ENCODE results near the gene CYP39A1.

CYP39A1 gene

DNA sequence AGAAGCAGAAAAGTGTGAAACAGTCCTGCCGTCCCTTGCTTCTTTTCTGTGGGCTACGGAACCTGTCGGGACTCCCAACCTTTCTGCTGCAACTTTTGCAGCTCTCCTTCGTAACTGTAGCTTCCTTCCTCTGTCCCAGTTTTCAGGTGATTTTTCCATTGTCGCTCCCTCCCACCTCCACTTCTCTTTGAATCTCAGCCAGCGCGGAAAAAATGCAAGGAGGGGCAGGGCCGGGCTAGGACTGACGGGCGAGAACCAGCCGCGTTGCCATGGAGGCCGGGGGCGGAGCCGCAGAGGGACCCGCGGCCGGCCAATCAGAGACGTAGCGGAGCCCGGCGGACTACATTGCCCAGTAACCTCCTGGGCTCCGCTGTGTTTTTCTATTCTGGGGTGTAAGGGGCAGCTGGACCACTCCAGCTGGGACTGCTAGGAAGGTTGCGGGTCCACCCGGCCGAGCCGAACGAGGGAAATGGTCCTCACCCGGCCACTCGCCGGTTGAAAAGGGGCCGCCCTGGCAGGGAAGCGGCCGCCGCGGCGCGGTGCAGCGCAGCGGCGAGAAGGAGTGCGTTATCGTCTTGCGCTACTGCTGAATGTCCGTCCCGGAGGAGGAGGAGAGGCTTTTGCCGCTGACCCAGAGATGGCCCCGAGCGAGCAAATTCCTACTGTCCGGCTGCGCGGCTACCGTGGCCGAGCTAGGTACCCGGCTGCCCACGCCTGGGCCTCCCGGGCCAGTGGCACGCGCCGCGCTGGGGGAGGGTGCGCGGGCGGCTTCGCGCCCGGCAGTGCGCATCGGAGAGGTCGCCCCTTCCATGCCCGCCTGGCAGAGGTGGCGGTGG, at the start of gene CYP39A1, which contains the start of gene SLC25A27:
Gene CYP39A1, minus strand, starts transcription at position 216 of the 836 bp plus-strand sequence. CDS start 236 bp downstream, outside the sequence.
Gene SLC25A27, plus strand, starts transcription at position 373 of the 836 bp plus-strand sequence. Its CDS starts 218 bp downstream, at position 591.
- peak; percentile 74 for FAIRE-seq

- FAIRE-seq = no peak
Measured at GRCh38 chr6:46699970-46700369, 47.4 kb upstream of the CYP39A1 start.

- no peak for FAIRE-seq
Measured at GRCh38 chr6:46690911-46691451, 38.4 kb upstream of the CYP39A1 start.

DNA sequence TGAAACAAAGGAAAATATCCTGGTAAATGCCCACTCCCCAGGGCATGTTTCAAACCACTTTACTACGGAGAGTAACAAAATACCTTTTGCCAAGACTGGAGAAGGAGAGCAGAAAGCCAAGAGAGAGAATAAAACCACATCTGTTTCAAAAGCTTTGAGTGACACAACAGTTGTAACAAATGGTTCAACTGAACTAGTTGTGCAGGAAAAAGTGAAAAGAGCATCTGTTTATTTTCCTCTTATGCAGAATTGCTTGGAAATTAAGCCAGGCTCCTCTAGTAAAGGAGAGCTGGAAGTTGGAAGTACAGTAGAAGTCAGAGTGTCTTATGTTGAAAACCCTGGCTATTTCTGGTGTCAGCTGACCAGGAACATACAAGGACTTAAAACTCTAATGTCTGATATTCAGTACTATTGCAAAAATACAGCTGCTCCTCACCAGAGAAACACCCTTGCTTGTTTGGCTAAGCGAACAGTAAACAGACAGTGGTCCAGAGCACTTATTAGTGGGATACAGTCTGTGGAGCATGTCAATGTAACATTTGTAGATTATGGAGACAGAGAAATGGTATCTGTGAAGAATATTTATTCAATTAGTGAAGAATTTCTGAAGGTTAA, 37.6 kb upstream of the CYP39A1 start:
- no peak for FAIRE-seq

GRCh38 chr6:46689657-46690056, 37.0 kb upstream of the CYP39A1 start:
- no peak for FAIRE-seq

- no peak for FAIRE-seq
Measured at GRCh38 chr6:46688966-46689335, 36.3 kb upstream of the CYP39A1 start.

DNA sequence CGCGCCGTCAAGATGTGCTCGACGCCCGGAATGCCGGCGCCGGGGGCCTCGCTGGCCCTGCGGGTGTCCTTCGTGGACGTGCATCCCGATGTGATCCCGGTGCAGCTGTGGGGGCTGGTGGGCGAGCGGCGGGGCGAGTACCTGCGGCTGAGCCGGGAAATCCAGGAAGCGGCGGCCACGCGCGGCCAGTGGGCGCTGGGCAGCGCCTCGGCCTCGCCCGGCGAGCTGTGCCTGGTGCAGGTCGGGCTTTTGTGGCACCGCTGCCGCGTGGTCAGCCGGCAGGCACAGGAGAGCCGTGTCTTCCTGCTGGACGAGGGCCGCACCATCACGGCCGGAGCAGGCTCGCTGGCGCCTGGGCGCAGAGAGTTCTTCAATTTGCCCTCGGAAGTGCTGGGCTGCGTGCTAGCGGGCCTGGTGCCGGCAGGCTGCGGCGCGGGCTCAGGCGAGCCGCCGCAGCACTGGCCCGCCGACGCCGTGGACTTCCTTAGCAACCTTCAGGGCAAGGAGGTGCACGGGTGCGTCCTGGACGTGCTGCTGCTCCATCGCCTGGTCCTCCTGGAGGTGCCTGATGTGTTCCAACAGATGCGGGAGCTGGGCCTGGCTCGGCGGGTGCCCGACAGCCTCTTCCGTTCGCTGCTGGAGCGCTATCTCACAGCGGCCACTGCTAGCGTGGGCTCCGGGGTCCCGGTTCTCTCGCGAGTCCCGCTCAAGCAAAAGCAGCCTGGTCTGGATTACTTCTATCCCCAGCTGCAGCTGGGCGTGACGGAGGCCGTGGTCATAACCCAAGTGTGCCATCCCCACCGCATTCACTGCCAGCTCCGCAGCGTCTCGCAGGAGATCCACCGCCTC, 35.7 kb upstream of the CYP39A1 start:
- no peak for FAIRE-seq

- FAIRE-seq = no peak
Measured at GRCh38 chr6:46687619-46688097, 35.0 kb upstream of the CYP39A1 start, which contains the start of gene TDRD6. Gene TDRD6 (plus strand): TSS chr6:46687885. CDS start chr6:46688129, 244 bp downstream.

- no peak for FAIRE-seq
Measured at GRCh38 chr6:46684771-46685170, 32.2 kb upstream of the CYP39A1 start.

GRCh38 chr6:46677314-46677654, 24.7 kb upstream of the CYP39A1 start:
- FAIRE-seq = no peak

- FAIRE-seq = no peak
Measured at GRCh38 chr6:46676604-46677313, 24.1 kb upstream of the CYP39A1 start.

- no peak for FAIRE-seq
Measured at GRCh38 chr6:46674410-46674809, 21.8 kb upstream of the CYP39A1 start.

GRCh38 chr6:46667377-46667776, 14.8 kb upstream of the CYP39A1 start:
- no peak for FAIRE-seq

DNA sequence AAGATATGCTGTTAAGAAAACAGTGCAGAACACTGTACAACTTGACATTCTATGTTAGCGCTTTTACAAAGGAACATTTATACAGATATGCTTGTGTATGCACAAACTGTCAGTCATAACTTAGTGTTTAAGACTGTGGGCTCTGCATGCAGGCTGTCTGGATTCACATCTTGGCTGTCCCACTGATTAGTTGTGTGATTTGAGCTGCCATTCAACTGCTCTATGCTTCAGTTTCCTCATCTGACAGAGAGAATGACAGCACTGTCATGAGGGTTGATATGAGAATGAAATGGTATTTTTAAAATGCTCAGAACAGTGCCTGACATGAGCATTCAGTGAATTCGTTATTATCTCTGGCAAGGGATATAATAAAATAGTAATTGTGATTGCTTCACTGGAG, 8.9 kb upstream of the CYP39A1 start:
- no peak for FAIRE-seq

GRCh38 chr6:46657642-46658041, 5.0 kb upstream of the CYP39A1 start:
- no peak for FAIRE-seq

DNA sequence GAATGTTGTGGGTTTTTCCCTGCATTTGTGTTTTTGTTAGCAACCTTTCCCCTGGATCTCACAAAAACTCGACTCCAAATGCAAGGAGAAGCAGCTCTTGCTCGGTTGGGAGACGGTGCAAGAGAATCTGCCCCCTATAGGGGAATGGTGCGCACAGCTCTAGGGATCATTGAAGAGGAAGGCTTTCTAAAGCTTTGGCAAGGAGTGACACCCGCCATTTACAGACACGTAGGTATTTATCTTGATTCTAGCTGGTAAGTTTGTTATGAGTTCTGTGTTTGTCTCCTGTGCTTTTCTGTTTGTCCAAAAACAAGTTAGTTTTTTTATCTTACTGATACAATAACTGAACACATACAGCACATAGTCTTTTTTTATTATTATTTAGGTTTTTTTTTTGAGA, 3.2 kb upstream of the CYP39A1 start:
- FAIRE-seq = no peak

DNA sequence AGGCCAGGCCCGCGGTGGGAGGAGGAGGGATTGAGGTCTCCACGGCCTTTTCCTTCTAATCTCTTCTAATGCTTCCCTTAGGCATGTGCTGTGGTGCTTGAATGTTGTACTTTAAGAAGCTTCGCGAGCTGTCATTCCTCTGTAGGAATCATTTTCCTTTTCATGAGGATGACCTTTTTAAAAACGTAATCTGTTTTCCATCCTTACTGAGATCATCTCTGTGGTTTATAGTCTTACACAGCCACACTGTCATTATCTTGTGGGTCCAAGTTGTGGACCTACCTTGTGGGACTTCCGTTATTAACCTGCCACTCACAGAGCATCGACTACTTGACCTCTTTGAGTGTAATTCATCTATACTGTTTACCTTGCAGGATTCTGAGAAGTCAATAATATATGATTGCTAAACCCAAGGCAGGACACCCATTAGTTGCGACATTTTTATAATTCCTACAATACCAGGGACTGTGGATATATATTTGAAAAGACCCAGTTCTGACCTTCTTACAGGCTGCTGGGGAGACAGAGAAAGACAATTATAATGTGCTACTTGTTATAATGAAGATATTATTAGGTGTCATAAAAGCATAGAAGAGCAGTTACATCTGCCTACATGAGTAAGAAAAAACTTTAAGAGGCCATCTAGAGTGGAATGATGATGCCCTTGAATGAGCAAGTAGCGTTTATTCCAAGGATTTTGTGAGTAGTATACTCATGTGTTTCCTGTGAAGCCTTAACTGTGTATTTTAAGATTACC, 999 bp upstream of the CYP39A1 start:
- FAIRE-seq = peak; percentile 36

DNA sequence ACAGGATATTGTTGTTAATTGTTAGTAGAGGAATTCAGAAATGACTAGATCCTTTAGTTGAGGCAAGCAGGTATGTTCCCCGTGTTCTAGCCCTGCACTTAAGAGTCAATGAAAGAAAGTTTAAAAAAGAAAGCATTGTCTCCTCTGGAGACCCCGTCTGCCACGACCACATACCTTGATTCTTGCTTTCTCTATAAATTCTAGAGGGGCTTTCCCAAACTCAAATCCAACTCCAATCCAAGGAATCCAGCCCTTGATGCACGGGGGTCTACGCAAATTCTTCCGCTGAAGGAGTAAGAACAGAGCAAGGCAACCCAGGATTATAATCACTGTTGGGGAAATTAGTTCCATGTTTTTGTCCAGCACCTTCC, 401 bp downstream of the CYP39A1 start:
- FAIRE-seq = no peak

- FAIRE-seq = peak; percentile 95
Measured at GRCh38 chr6:46651816-46652215, 802 bp downstream of the CYP39A1 start.

DNA sequence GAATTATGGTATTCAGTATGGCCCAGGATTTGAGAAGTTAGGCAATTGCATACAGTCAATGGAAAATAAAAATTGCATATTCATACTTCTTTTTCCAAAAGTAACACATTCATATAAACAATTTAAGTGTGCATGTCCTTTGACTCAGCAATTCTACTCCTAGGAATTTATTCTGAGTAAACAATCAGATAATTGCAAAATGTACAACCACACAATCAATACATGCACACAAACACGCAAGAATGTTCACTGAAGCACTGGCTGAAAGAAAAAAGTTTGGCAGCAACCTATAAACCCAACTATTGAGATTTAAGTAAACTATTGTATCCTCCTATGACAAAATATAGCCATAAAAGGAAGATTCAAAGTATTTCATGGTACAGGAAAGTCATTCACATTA, 1.6 kb downstream of the CYP39A1 start:
- FAIRE-seq = no peak

DNA sequence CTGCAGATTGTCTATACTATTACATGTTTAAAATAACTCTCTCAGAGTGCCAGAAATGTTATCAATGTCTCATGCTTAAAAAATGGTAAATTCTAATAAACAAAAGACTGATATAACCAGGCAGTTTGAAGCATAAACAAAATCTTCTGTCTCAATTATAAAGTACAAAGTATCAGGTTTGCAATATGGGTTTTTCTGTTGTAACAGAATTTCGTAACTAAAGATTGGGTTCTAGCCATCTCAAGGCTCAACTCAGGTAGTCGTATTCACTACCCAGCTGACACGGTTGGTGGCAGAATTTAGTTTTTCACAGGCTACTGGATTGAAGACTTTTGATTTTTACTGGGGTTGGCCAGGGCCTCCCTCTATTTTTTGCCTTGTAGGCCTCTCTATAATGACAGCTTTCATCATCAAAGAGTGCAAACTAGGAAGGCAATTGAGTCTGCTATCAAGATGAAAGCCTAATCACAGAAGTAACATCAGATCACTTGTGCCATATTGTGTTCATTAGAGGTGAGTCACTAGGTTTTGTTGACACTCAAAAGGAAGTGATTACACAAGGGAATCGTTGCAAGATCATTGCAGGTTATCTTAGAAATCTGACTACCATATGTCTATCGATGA, 3.6 kb downstream of the CYP39A1 start:
- peak; percentile 98 for FAIRE-seq

Measured in islet of Langerhans (tissue), 1 donor.